ENCODE measurements around the gene CCDC97.

- TF ChIP-seq CTCF (IDR thresholded peaks at IDR 0.05; ENCODE audit: insufficient read depth, low read length, poor library complexity, severe bottlenecking) = no peak
- no peak for TF ChIP-seq EZH2phosphoT487 (conservative IDR thresholded peaks at IDR 0.05; ENCODE audit: low read length)
Observed at GRCh38 chr19:41319500-41320184, 9.7 kb downstream of the CCDC97 start.
